Epithelial cell of esophagus (primary cell): ENCODE measurements around the gene RAD51B.

Source experiments
- DNase-seq: peaks from one replicate; pipeline ENCODE4 v3.0.0; 2010; ENCODE audit warnings: low read depth
- H3K4me3 ChIP-seq: 2 replicates; pipeline ENCODE4 v1.5.1; 2011; ENCODE audit warnings: mild to moderate bottlenecking, low read length, control low read depth
- TF ChIP-seq, protein P1 (sequence below): IDR thresholded peaks from 2 replicates; pipeline ENCODE4 v1.5.1; 2011; ENCODE audit warnings: low read depth, mild to moderate bottlenecking, low read length, control low read depth, inconsistent platforms; ENCODE audit not compliant: insufficient read depth; ENCODE audit errors: missing control alignments

RAD51B gene

DNA sequence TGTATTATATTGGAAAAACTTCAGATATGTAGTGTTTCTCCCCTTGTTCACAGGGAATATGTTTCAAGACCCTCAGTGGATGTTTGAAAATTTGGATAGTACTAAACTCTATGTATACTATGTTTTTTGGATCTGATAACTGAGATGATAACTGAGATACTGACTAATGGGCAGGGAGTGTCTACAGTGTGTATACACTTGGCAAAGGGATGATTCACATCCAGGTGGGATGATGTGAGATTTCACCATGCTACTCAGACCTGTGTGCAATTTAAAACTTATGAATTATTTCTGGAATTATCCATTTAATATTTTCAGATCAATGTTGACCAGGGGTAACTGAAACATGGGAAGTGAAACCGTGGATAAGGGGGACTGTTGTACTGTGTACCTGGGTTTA, 13.8 kb downstream of the RAD51B start:
- TF ChIP-seq, protein P1, sequence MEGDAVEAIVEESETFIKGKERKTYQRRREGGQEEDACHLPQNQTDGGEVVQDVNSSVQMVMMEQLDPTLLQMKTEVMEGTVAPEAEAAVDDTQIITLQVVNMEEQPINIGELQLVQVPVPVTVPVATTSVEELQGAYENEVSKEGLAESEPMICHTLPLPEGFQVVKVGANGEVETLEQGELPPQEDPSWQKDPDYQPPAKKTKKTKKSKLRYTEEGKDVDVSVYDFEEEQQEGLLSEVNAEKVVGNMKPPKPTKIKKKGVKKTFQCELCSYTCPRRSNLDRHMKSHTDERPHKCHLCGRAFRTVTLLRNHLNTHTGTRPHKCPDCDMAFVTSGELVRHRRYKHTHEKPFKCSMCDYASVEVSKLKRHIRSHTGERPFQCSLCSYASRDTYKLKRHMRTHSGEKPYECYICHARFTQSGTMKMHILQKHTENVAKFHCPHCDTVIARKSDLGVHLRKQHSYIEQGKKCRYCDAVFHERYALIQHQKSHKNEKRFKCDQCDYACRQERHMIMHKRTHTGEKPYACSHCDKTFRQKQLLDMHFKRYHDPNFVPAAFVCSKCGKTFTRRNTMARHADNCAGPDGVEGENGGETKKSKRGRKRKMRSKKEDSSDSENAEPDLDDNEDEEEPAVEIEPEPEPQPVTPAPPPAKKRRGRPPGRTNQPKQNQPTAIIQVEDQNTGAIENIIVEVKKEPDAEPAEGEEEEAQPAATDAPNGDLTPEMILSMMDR: no peak
- peak; percentile 81 for DNase-seq

DNA sequence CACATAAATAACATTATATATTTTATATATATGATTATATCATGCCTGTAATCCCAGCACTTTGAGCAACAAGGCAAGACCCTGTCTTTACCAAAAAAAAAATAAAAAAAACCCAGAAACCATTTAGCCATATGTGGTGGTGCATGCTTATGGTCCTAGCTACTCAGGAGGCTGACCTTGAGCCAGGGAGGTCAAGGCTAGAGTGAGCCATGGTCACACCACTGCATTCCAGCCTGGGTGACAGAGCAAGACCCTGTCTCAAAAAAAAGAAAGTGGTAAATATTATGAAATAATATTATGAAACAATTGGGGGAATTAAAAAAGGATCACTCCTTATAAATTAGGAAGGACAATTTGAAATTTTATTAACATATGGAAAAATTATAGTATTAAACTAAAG, 16.0 kb downstream of the RAD51B start:
- DNase-seq: no peak

More for the DNA sequence above, 13.8 kb downstream of the RAD51B start:
- H3K4me3 ChIP-seq: no peak overlapping the region

DNA sequence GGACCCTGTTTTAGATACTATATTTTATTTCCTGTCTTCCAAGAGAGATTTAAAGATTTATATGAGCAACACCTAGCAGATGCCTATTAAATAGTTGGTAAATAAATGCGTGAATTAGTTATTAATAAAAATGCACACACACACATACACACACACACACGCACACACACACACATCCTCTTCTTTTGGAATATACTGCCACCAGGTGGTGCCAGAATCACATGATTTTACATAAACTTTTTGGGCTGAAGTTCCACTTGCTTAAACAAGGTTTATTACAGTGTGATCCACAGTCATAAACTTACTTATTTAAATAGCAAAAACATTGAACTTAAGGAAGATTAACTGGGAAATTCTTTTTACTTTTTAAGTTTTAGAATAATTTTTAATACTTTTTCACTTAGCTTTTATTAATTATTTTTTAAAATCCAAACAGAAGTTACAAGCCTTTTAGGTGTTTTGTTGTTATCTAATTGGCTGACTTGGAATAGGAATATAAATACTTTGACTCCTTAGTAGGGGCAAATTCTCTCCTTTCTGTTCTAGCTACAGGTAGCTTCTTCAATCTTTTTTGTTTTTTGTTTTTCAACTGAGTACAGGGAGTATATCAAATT, 17.5 kb downstream of the RAD51B start:
- H3K4me3 ChIP-seq: no peak overlapping the region
- TF ChIP-seq, protein P1: peak; percentile 70
- DNase-seq: peak; percentile 87

More for the DNA sequence above, 16.0 kb downstream of the RAD51B start:
- no peak overlapping the region for H3K4me3 ChIP-seq
- TF ChIP-seq, protein P1: no peak

DNA sequence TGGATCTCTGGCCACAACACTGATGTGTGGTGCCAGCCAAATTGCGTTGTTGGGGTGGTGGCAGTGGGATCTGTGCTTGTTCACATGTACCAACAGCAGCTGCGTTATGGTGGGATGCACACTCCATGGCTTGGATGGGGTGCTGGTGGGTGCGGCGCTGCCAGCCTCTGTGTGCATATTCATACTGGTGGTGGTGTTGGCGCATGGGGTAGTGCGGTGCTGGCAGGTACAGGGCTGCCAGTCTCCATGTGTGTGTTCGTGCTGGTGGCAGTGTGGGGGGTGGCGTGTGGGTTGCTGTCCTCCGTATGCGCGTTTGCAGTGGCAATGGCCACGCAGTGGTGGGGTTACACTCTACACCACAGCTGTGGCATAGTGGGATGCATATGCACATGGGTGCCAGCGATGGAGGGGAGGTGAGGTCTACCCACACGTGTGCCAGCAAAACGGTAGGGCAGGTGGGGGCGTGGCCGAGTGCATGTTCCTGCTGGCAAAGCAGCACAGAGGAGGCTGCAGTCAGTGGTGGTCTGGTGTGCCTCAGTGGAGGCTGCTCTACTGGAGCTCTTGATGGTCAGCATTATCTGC, 26.5 kb downstream of the RAD51B start:
- TF ChIP-seq, protein P1: no peak
- no peak for DNase-seq
- H3K4me3 ChIP-seq: no peak overlapping the region

DNA sequence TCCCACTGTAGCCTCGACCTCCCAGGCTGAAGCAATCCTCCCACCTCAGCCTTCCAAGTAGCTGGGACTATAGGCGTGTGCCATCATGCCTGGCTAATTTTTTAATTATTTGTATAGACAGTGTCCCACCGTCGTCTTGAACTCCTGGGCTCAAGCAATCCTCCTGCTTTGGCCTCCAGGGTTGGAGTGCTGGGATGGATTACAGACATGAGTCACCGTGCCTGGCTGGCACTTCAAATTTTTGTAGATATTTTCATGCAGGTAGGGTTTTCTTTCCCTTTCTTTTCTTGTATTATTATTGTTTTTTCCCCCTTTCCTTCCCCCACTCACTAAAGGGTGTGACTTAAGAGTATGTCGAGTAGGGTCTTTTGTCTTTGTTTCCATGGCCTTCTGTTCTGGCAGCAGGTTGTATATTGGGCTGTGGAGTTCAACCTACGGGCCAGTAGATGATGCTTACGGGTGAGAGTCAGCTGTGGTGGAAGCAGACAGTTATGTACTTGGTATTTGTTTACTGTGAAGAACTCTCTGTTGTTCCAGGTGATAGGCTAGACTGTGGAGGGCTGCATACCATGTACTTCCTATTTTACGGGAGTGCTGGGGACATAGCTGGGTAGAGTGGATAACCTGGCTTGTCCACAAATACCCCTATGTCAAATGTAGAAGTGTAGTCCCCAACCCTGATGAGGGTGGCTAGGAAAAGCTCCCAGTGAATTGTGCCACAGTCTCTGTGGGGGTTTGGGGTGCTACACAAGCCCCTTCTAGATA, 30.7 kb downstream of the RAD51B start:
- no peak for DNase-seq
- TF ChIP-seq, protein P1: no peak

DNA sequence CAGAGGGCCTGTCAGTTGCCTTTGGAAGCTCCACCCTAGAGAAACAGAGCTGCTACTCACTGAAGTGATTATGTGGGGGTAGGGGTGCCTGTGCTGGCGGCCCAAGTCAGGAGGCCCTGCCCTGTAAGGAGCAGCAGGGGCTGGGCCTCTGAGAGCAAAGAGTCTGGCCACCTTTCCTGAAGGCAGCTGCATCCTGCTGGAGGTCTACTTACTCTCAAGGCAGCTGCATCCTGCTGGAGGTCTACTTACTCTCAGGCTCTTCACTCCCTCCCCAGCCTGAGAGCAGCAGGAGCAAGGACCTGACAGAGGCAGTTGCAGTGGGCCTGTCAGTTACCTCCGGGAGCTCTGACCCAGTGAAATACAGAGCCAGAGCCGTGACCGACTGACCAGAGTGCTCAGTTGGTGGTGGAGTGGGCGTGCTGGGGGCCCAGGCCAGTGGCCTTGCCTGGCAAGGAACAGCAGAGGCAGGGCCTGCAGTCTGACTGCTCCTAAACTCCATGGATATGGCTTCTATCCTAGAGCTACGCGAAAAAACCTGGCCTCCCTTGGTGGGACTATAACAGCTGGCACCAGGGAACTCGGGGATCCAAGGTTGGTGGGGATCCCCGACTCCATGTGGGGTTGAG, 32.3 kb downstream of the RAD51B start:
- TF ChIP-seq, protein P1: no peak
- no peak for DNase-seq
- no peak overlapping the region for H3K4me3 ChIP-seq

More for the DNA sequence above, 30.7 kb downstream of the RAD51B start:
- no peak overlapping the region for H3K4me3 ChIP-seq
